OCI-M1 (cell line): ENCODE measurements around the gene SLC35F2.
"Not testable (repeated sequence)": the region's sequence is repeated elsewhere in the genome, so short reads cannot be mapped to it uniquely, and the experiment has no call there.

Experiments
- DNase-seq: peaks from one replicate; lab custom pipeline; 2025; lab: John Stamatoyannopoulos, UW

Gene SLC35F2

DNA sequence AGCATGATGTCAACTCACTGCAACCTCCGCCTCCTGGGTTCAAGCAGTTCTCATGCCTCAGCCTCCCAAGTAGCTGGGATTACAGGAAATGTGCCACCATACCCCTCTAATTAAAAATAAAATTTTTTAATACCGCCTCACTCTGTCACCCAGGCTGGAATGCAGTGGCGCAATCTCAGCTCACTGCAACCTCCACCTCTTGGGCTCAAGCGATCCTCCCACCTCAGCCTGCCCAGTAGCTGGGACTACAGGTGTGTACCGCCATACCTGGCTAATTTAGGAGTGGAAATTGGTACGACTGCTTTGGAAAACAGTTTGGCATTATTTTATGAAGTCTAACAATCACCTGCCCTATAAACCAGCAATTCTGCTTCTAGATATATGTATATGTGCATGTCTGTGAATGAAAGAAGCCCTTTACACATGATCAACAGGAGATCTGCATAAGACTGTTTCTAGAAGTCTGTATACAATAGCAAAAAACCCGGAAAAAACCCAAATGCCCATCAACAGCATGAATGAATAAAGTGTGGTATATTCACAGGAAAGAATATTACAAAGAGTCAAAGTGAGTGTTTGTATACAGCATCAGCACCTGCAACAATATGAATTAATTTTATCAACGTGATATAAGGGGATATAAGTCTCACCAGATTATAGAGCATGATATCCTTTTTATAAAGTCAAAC is 16.0 kb downstream of the SLC35F2 start:
- DNase-seq, result no peak

GRCh38 chr11:107840129-107840484 is 18.5 kb downstream of the SLC35F2 start:
- no peak for DNase-seq

GRCh38 chr11:107836851-107837250 is 21.7 kb downstream of the SLC35F2 start:
- DNase-seq, result no peak

GRCh38 chr11:107834995-107835394 is 23.6 kb downstream of the SLC35F2 start:
- DNase-seq, result no peak

DNA sequence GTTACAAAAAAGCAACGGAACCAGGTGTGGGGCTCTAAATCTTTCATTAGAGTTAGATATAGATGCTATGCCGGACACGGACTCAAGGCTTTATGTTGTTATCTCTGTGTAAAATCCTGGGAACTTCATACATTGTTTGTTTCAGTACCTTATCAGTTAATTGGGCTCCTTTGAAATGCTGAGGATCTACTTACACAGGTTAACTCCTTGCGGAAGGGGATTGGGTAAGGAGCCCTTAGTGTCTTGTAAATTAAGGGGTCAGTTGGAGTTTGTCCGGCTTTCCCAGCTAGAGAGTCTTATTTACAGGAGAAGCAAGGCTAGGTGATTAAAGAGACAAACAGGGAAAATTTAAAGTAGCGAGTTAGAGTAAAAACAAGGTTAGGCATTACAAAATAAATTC is 24.7 kb downstream of the SLC35F2 start:
- DNase-seq, result not testable (repeated sequence)

GRCh38 chr11:107830915-107831540 is 27.6 kb downstream of the SLC35F2 start:
- no peak for DNase-seq

DNA sequence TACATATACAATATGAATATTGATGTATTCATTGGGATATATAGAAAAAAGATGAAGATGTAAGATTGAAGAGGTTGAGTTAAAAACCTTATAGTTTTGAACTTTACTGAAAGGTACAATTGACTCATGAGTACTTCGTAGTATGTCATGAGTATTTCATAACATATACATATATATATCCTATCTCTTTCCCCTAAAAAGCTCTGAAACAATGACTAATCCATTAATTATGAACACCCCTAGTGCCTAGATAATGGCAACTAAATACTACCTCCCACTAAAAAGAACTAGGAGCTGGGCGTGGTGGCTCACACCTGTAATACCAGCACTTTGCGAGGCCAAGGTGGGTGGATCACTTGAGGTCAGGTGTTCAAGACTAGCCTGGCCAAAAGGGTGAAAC is 31.5 kb downstream of the SLC35F2 start:
- no peak for DNase-seq

DNA sequence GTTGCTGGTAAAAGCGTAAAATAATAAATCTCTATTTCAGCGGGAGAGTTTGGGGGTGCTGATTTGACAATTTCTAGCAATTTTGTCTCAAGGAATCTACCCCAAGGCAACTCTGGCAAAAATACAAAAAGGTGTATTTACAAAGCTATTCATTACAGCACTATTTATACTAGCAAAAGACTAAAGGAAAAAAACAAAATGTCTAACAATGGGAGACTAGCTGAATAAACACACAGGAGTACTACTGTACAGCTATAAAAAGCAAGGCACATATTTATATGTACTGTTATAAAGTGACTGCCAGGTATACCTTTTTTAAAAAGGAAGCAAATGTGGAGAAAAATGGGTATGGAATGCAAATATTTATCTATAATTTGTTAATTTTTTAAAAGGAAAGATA is 32.7 kb downstream of the SLC35F2 start:
- DNase-seq, result no peak

- peak; percentile 49 for DNase-seq
These were observed 33.8 kb downstream of the SLC35F2 start for GRCh38 chr11:107824668-107825369.

- DNase-seq, result no peak
These were observed 37.2 kb downstream of the SLC35F2 start for GRCh38 chr11:107821199-107821927.

DNA sequence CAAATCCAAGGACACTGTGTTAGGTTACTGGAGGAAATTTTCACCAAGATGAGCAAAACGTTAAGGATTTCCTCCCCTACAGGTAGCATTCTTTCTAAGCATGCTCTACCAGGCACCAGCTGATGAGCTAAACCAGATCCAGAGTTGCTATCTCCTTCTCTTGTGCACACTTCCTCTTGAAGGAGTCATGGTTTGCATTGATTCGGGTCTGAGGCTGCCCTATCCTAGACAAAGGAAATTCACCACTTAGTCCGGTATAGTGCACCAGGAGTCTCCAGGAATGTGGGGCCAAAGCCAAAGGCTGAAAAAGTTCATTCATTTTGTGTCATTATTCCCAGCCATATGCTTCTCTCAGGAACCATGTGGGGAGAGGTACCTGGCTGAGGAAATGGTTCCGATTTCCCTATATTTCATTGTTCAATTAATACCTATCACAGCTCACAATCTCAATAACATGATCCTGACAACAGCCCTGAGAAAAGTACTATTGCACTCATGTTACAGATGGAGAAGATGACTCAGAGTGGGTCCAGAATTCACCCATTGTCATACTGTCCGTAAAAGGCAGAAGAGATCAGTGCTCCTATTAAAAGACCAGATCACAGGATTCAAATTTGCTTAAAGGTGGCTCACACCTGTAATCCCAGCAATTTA is 39.1 kb downstream of the SLC35F2 start:
- no peak for DNase-seq

- no peak for DNase-seq
These were observed 40.1 kb downstream of the SLC35F2 start for GRCh38 chr11:107818491-107818890.

DNA sequence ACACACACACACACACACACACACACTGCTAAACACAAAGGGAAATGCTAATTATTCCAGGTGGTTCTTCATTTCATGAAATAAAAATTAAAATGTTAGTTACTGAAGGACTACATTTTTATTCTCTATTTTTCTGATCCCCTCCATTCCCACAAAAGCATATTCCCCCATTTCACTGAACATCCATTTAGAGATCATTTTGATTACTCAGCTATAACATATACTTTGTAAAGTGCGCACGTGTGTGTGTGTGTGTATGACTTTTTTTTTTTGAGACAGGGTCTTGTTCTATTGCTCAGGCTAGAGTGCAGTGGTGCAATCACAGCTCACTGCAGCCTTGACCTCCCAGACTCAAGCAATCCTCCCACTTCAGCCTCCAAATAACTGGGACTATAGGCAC is 42.6 kb downstream of the SLC35F2 start:
- DNase-seq, result no peak

GRCh38 chr11:107810875-107811274 is 47.7 kb downstream of the SLC35F2 start:
- DNase-seq, result no peak

DNA sequence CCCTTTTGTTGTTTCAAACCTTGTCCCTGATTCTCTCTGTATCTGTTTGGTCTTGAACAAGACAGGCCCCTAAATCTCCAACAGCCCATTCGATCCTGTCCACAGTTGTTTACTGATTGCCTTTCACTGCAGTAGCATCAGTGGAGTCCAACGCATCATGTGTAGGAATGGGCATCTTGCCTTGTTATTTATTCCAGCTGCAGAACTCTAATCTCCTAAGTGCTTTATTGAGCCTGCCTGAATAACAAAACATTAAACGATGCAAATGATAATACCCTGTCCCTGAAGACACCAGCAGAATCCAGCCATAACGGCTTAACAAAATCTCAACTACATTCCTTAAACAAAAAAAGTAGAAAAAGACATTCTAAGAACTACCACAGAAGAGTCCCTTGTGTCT is 50.1 kb downstream of the SLC35F2 start:
- no peak for DNase-seq

- DNase-seq, result no peak
These were observed 53.6 kb downstream of the SLC35F2 start for GRCh38 chr11:107804971-107805370.

GRCh38 chr11:107804211-107804610 is 54.4 kb downstream of the SLC35F2 start:
- no peak for DNase-seq

GRCh38 chr11:107801641-107802040 is 56.9 kb downstream of the SLC35F2 start:
- no peak for DNase-seq

GRCh38 chr11:107799218-107799859 is 59.2 kb downstream of the SLC35F2 start:
- peak; percentile 46 for DNase-seq

GRCh38 chr11:107792049-107792443 is 66.5 kb downstream of the SLC35F2 start:
- DNase-seq, result no peak

DNA sequence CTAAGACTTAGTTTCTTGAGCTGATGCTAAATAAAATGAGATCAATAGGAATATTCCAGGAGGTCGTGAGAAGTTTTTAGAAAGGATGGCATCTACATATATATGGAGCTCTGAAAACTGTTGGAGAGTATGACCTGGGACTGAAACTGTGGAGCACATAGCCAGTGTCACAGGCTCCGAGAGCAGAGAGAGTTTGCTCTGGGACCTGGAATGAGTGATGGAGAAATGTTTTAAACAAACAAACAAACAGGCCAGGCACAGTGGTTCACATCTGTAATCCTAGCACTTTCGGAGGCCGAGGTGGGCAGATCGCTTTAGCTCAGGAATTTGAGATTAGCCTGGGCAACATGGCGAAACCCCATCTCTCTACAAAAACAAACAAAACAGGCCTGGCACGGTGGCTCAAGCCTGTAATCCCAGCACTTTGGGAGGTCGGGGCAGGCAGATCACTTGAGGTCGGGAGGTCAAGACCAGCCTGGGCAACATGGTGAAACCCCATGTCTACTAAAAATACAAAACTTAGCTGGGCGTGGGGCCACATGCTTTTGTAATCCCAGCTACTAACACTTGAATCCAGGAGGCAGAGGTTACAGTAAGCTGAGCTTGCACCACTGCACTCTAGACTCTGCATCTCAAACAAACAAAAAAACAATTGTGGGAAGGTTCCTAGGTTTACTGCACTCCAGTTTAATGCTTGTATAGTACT is 67.1 kb downstream of the SLC35F2 start:
- DNase-seq, result no peak
